ENCODE data around the gene KDM3A. TPM values are rescaled to one million over a fixed set of nuclear protein-coding genes. Genes with fewer than 3 reads are reported as not detected.
A peak's percentile ranks its signal among the peaks of the same experiment; 100 is the strongest.

The KDM3A gene
- total RNA-seq, 1 experiment from 2014 or later = 52.6 TPM

DNA sequence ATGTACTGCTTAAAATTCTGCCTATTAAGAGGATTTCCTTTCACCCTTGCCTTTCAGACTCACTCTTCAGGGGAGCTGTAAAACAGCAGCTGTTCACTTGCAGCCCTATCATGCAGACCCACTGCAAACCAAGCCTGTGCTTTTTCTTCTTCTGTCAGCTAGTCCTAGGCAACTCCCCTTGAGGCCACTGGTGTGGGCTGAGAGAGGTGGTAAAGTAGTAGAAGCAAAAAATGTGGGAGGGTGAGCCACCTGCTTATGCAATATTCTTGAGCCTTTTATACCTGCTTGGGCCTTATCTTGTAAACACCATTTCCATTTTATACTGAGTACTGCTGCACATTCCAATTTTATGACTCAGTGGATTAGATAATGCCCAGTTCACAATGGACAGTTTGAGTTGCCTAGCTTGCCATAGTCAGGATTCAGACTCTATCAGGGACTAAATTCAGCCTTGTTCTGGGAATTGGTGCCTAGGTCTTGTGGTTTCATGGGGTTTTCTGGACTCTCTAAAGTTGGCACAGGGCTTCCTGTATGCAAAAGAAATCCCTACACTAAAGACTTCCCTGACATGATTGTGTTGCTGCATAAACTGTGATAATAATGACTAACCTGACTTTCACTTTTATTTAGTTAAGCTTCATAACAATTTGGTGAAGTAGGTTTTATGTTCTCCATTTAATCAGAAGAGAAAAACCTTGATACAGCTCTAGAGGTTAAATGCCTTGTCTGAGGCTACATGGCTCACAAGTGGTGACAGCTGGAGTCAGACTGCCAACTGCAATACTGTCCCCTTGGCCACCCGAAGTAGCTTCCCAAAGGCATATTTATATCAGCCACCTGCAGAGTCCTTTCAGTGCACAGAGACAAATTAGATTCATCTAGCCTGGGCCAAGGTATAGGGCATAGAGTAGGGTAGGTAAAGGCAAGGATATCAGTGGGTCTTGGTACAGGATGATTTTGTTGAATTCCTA is 47.4 kb upstream of the KDM3A start:
- DNase-seq (ENCODE audit: low read depth, low spot score) (peak; percentile 12), ATAC-seq (peak; percentile 64)
- H3K27me3 ChIP-seq (ENCODE audit: insufficient read depth, low read length) = no peaks in the 10 kb centered on the region
- ChIA-PET RAD21 (ENCODE audit: low non-redundant PET in 1 of 2, low total read pairs in 2 of 2, uncharacterized antibody in 2 of 2, unreplicated experiment in 2 of 2) (no interaction called here), CTCF (no interaction called here), POLR2A (no interaction called here)
- peak overlapping the region; percentile 13 for H3K4me2 ChIP-seq (ENCODE audit: low read length)
- H2AFZ ChIP-seq (ENCODE audit: low read depth, low read length, poor library complexity, severe bottlenecking) = no peak overlapping the region
- no peak overlapping the region for H3K4me3 ChIP-seq (replicated peaks in 1 of 2; ENCODE audit: low read depth in 1 of 2, low read length in 2 of 2)
- no peak overlapping the region for H3K9ac ChIP-seq (ENCODE audit: low read length)
- H3K9me2 ChIP-seq (ENCODE audit: insufficient read depth) = 0 out of 2 replicates have a peak, but pooled peaks cover 7% of the 10 kb centered on the region
- intact Hi-C loops (cut with micrococcal nuclease) = no loop called here
- no peaks in the 10 kb centered on the region for H4K20me1 ChIP-seq (ENCODE audit: insufficient read depth)
- BruUV-seq (replicated peaks) = no TSS peak
- peak; percentile 59 for TF ChIP-seq FOSL1 (IDR thresholded peaks at IDR 0.05; ENCODE audit: low read depth)
- TF ChIP-seq CBX3 (IDR thresholded peaks at IDR 0.05; ENCODE audit: low read depth) = 0 out of 2 replicates have a peak, but pooled peaks have one; percentile 33
- TF ChIP-seq SP1 (IDR thresholded peaks at IDR 0.05; ENCODE audit: low read depth) = no peak
- TF ChIP-seq, protein P1, sequence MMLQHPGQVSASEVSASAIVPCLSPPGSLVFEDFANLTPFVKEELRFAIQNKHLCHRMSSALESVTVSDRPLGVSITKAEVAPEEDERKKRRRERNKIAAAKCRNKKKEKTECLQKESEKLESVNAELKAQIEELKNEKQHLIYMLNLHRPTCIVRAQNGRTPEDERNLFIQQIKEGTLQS (IDR thresholded peaks at IDR 0.05) = no peak
- no peak; the same call in 1 of the 2 replicates for TF ChIP-seq CEBPB (IDR thresholded peaks at IDR 0.05; ENCODE audit: low read depth)
- no peak for TF ChIP-seq POLR2AphosphoS5 (IDR thresholded peaks at IDR 0.05; ENCODE audit: low read depth, low read length)
- TF ChIP-seq JUND (IDR thresholded peaks at IDR 0.05) = peak; percentile 48
- no peak for TF ChIP-seq YY1 (IDR thresholded peaks at IDR 0.05; ENCODE audit: extremely low read depth, insufficient replicate concordance, low read depth, low read length)
- H3K27ac ChIP-seq (ENCODE audit: low read depth, low read length) = no peak overlapping the region
- no peaks in the 10 kb centered on the region for H3K9me3 ChIP-seq (ENCODE audit: control insufficient read depth in 1 of 2, insufficient read depth in 1 of 2, low read depth in 1 of 2, low read length in 2 of 2)
- no peaks in the 10 kb centered on the region for H3K36me3 ChIP-seq (ENCODE audit: control insufficient read depth in 1 of 2, insufficient read depth in 2 of 2, low read length in 2 of 2)
- H3K4me1 ChIP-seq (ENCODE audit: control insufficient read depth in 1 of 2, insufficient read depth in 2 of 2, low read length in 2 of 2) = peaks cover 9% of the 10 kb centered on the region in 2 experiments; a peak in 3 of 4 replicates
- H3K79me2 ChIP-seq (ENCODE audit: insufficient read depth, low read length) = no peaks in the 10 kb centered on the region
